Osteoblast (primary cell): Measurements from ENCODE around the gene LHFPL6. TPM values are rescaled to one million over a fixed set of nuclear protein-coding genes. Genes with fewer than 3 reads are reported as not detected.

ENCODE experiments used
- DNase-seq: peaks from one replicate; pipeline ENCODE4 v3.0.0; 2011; ENCODE audit warnings: low spot score, mixed read lengths; ENCODE audit not compliant: insufficient read length; ENCODE audit errors: missing footprints
- H2AFZ ChIP-seq: 2 replicates; pipeline ENCODE4 v1.6.0; 2011; ENCODE audit warnings: mild to moderate bottlenecking, low read length
- H3K27ac ChIP-seq: 2 replicates; pipeline ENCODE4 v1.5.1; 2011; ENCODE audit warnings: mild to moderate bottlenecking, low read depth, low read length, moderate library complexity
- H3K27me3 ChIP-seq: 2 replicates; pipeline ENCODE4 v1.6.0; 2012; ENCODE audit warnings: mild to moderate bottlenecking, control low read depth, inconsistent platforms, low read length, moderate library complexity; ENCODE audit not compliant: insufficient read depth
- H3K36me3 ChIP-seq: 2 replicates; pipeline ENCODE4 v1.5.1; 2011; ENCODE audit warnings: mild to moderate bottlenecking, low read length, control low read depth, moderate library complexity; ENCODE audit not compliant: insufficient read depth
- H3K4me1 ChIP-seq: 2 replicates; pipeline ENCODE4 v1.5.1; 2011; ENCODE audit warnings: mild to moderate bottlenecking, low read length, control low read depth, moderate library complexity; ENCODE audit not compliant: insufficient read depth
- H3K4me2 ChIP-seq: 2 replicates; pipeline ENCODE4 v1.6.0; 2011; ENCODE audit warnings: mild to moderate bottlenecking, low read length; ENCODE audit not compliant: insufficient read depth
- H3K4me3 ChIP-seq: fragments of 200-600 bp; sonication (generic); 3 replicates; pipeline ENCODE4 v1.5.1; 2012; ENCODE audit warnings: mild to moderate bottlenecking, low read length, inconsistent platforms; ENCODE audit not compliant: insufficient read depth
- H3K79me2 ChIP-seq: 2 replicates; pipeline ENCODE4 v1.6.0; 2012; ENCODE audit warnings: mild to moderate bottlenecking, low read length, control low read depth, inconsistent platforms; ENCODE audit not compliant: insufficient read depth
- H3K9me3 ChIP-seq: 2 replicates; pipeline ENCODE4 v1.5.1; 2011; ENCODE audit warnings: low read depth, low read length, control low read depth
- H4K20me1 ChIP-seq: 2 replicates; pipeline ENCODE4 v1.6.0; 2012; ENCODE audit warnings: mild to moderate bottlenecking, low read length, control low read depth; ENCODE audit not compliant: insufficient read depth
- total RNA-seq: library from RNA; depleted of rRNA; stranded (reverse); fragments of >200 nt; gene quantifications from 2 replicates; pipeline ENCODE4 v1.2.3, GENCODE V29; 2012
- TF ChIP-seq, protein P1 (sequence below): IDR thresholded peaks from 2 replicates; pipeline ENCODE4 v1.5.1; 2011; ENCODE audit warnings: mild to moderate bottlenecking, low read depth, low read length, moderate library complexity; ENCODE audit errors: extremely low read depth

Gene LHFPL6
- total RNA-seq, 1 donor, result 112 TPM

GRCh38 chr13:39376076-39376475 lies 226.9 kb downstream of the LHFPL6 start:
- H4K20me1 ChIP-seq, result peaks cover 9% of the 10 kb centered on the region
- no peaks in the 10 kb centered on the region for H3K9me3 ChIP-seq
- H3K79me2 ChIP-seq, result peaks cover 2% of the 10 kb centered on the region
- no peak overlapping the region for H3K27ac ChIP-seq
- no peak overlapping the region for H3K4me3 ChIP-seq
- no peak overlapping the region for H3K4me2 ChIP-seq
- H3K27me3 ChIP-seq, result no peaks in the 10 kb centered on the region
- TF ChIP-seq, protein P1, sequence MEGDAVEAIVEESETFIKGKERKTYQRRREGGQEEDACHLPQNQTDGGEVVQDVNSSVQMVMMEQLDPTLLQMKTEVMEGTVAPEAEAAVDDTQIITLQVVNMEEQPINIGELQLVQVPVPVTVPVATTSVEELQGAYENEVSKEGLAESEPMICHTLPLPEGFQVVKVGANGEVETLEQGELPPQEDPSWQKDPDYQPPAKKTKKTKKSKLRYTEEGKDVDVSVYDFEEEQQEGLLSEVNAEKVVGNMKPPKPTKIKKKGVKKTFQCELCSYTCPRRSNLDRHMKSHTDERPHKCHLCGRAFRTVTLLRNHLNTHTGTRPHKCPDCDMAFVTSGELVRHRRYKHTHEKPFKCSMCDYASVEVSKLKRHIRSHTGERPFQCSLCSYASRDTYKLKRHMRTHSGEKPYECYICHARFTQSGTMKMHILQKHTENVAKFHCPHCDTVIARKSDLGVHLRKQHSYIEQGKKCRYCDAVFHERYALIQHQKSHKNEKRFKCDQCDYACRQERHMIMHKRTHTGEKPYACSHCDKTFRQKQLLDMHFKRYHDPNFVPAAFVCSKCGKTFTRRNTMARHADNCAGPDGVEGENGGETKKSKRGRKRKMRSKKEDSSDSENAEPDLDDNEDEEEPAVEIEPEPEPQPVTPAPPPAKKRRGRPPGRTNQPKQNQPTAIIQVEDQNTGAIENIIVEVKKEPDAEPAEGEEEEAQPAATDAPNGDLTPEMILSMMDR, result no peak
- H3K4me1 ChIP-seq, result peaks cover 8% of the 10 kb centered on the region
- H2AFZ ChIP-seq, result no peak overlapping the region
- H3K36me3 ChIP-seq, result no peaks in the 10 kb centered on the region
- DNase-seq, result no peak

DNA sequence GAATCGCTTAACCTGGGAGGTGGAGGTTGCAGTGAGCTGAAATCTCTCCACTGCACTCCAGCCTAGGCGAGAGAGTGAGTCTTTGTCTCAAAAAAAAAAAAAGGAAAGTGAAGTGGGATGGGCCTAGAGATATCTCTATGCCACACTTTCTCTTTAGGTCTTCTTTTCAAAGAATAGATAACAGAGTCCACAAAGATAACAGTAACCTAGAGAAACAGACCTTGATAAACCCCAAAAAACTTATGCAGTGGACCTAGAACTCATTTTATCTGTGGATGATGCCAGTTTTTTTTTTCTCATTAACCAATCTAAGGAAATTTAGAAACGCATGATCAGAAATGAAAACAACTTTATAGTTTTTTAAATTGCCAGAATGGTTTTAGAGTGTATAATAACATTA lies 227.4 kb downstream of the LHFPL6 start:
- TF ChIP-seq, protein P1, result no peak
- H3K36me3 ChIP-seq, result no peaks in the 10 kb centered on the region

GRCh38 chr13:39374741-39375189 lies 228.2 kb downstream of the LHFPL6 start:
- TF ChIP-seq, protein P1, result no peak
- no peak overlapping the region for H3K4me2 ChIP-seq
- H3K79me2 ChIP-seq, result peaks cover 2% of the 10 kb centered on the region
- H4K20me1 ChIP-seq, result peaks cover 14% of the 10 kb centered on the region
- H3K36me3 ChIP-seq, result no peaks in the 10 kb centered on the region
- H3K27ac ChIP-seq, result no peak overlapping the region
- no peak overlapping the region for H2AFZ ChIP-seq
- no peak overlapping the region for H3K4me3 ChIP-seq
- no peaks in the 10 kb centered on the region for H3K9me3 ChIP-seq
- no peak for DNase-seq
- peaks cover 3% of the 10 kb centered on the region for H3K4me1 ChIP-seq
- no peaks in the 10 kb centered on the region for H3K27me3 ChIP-seq

More for the DNA sequence above, 227.4 kb downstream of the LHFPL6 start:
- peaks cover 2% of the 10 kb centered on the region for H3K79me2 ChIP-seq
- H3K4me2 ChIP-seq, result no peak overlapping the region
- H3K27ac ChIP-seq, result no peak overlapping the region
- peaks cover 8% of the 10 kb centered on the region for H3K4me1 ChIP-seq
- no peak for DNase-seq
- H3K27me3 ChIP-seq, result no peaks in the 10 kb centered on the region
- H4K20me1 ChIP-seq, result peaks cover 9% of the 10 kb centered on the region
- no peak overlapping the region for H2AFZ ChIP-seq
- H3K4me3 ChIP-seq, result no peak overlapping the region
- no peaks in the 10 kb centered on the region for H3K9me3 ChIP-seq

- no peaks in the 10 kb centered on the region for H3K27me3 ChIP-seq
- H4K20me1 ChIP-seq, result peaks cover 15% of the 10 kb centered on the region
- H3K4me1 ChIP-seq, result no peaks in the 10 kb centered on the region
- H3K36me3 ChIP-seq, result no peaks in the 10 kb centered on the region
- no peak overlapping the region for H3K4me2 ChIP-seq
- no peak overlapping the region for H3K27ac ChIP-seq
- H3K4me3 ChIP-seq, result no peak overlapping the region
- TF ChIP-seq, protein P1, result no peak
- H2AFZ ChIP-seq, result no peak overlapping the region
- no peaks in the 10 kb centered on the region for H3K9me3 ChIP-seq
- DNase-seq, result no peak
- peaks cover 2% of the 10 kb centered on the region for H3K79me2 ChIP-seq
These were observed 229.8 kb downstream of the LHFPL6 start for GRCh38 chr13:39373145-39373544.
